H1 (cell line): ENCODE measurements around the gene CRAT. TPM values are rescaled to one million over a fixed set of nuclear protein-coding genes. Genes with fewer than 3 reads are reported as not detected.

Source experiments
- CTCF ChIA-PET: fragments of 300-600 bp; sonication (Branson Sonifier 250); formaldehyde crosslinking; loops from one replicate; lab custom pipeline; 2021; ENCODE audit not compliant: partially characterized antibody; lab: Charles Lee
- POLR2A ChIA-PET: fragments of 300-600 bp; sonication (Branson Sonifier 250); formaldehyde crosslinking; loops from one replicate; lab custom pipeline; 2021; ENCODE audit warnings: inconsistent platforms; ENCODE audit not compliant: partially characterized antibody; lab: Charles Lee
- DNase-seq, 2 experiments: peaks; one replicate each; pipeline versions ENCODE4 v3.0.0 to v3.0.0-alpha.2; 2010 to 2022; ENCODE audit warnings: low spot score in 2 of 2, low read depth in 1 of 2, mixed read lengths in 1 of 2
- FAIRE-seq: peaks from 2 replicates; lab custom pipeline; 2011; peaks lifted over from hg19 to GRCh38; lab: Jason Lieb, UNC
- H2AFZ ChIP-seq: 2 replicates; pipeline ENCODE4 v1.8.1; 2012; ENCODE audit warnings: low read length, inconsistent platforms
- H2AK5ac ChIP-seq: 2 replicates; pipeline ENCODE4 v1.6.1; 2013; ENCODE audit warnings: low read depth, low read length
- H2BK120ac ChIP-seq: replicated peaks from 2 replicates; pipeline ENCODE3; 2013; ENCODE audit warnings: low read depth, low read length, inconsistent platforms
- H2BK12ac ChIP-seq: 2 replicates; pipeline ENCODE4 v1.6.1; 2013; ENCODE audit warnings: low read depth, low read length
- H2BK15ac ChIP-seq: 2 replicates; pipeline ENCODE4 v1.6.1; 2013; ENCODE audit warnings: low read length
- H2BK20ac ChIP-seq: 2 replicates; pipeline ENCODE4 v1.6.1; 2013; ENCODE audit warnings: low read length
- H2BK5ac ChIP-seq: 2 replicates; pipeline ENCODE4 v1.6.1; 2013; ENCODE audit warnings: low read depth, low read length
- H3K14ac ChIP-seq: 2 replicates; pipeline ENCODE4 v1.6.1; 2013; ENCODE audit warnings: inconsistent platforms; ENCODE audit not compliant: insufficient read length
- H3K18ac ChIP-seq: 2 replicates; pipeline ENCODE4 v1.6.1; 2013; ENCODE audit warnings: low read length; ENCODE audit errors: extremely low read depth
- H3K23ac ChIP-seq: 2 replicates; pipeline ENCODE4 v1.6.1; 2013; ENCODE audit warnings: inconsistent platforms; ENCODE audit not compliant: insufficient read length
- H3K23me2 ChIP-seq: 2 replicates; pipeline ENCODE4 v1.6.1; 2013; ENCODE audit warnings: low read depth, low read length
- H3K27ac ChIP-seq: 2 replicates; pipeline ENCODE4 v1.6.1; 2011; ENCODE audit warnings: low read depth, low read length, inconsistent platforms
- H3K27me3 ChIP-seq, 4 experiments: replicated peaks in 1 of 4; 1 replicate in 1 of 4; 2 replicates in 3 of 4; pipeline versions ENCODE4 v1.6.1 to v1.8.1; 2011 to 2013; ENCODE audit warnings: low read length in 3 of 4, mild to moderate bottlenecking in 3 of 4, inconsistent platforms in 2 of 4, mixed read lengths in 2 of 4, moderate library complexity in 1 of 4; ENCODE audit not compliant: control insufficient read depth in 3 of 4, insufficient read depth in 3 of 4; ENCODE audit errors: extremely low read depth in 1 of 4
- H3K36me3 ChIP-seq, 4 experiments: 2 replicates each; pipeline versions ENCODE4 v1.6.1 to v1.8.1; 2011 to 2013; ENCODE audit warnings: mild to moderate bottlenecking in 4 of 4, low read length in 3 of 4, moderate library complexity in 2 of 4, control low read depth in 1 of 4, inconsistent platforms in 1 of 4; ENCODE audit not compliant: insufficient read depth in 4 of 4, control insufficient read depth in 2 of 4
- H3K4ac ChIP-seq: replicated peaks from 2 replicates; pipeline ENCODE3; 2013; ENCODE audit warnings: low read length, low read depth, mixed read lengths, inconsistent platforms; ENCODE audit not compliant: insufficient read length
- H3K4me1 ChIP-seq, 4 experiments: replicated peaks in 1 of 4; 1 replicate in 1 of 4; 2 replicates in 3 of 4; pipeline versions ENCODE4 v1.6.1 to v1.8.1; 2011 to 2013; ENCODE audit warnings: low read length in 3 of 4, inconsistent platforms in 2 of 4, mixed read lengths in 1 of 4; ENCODE audit not compliant: insufficient read depth in 4 of 4, control insufficient read depth in 3 of 4
- H3K4me2 ChIP-seq, 2 experiments: 2 replicates each; pipeline versions ENCODE4 v1.6.1 to v1.8.1; 2011 to 2013; ENCODE audit warnings: low read depth in 2 of 2, low read length in 2 of 2, control low read depth in 1 of 2, inconsistent platforms in 1 of 2, mild to moderate bottlenecking in 1 of 2; ENCODE audit not compliant: insufficient read depth in 1 of 2
- H3K4me3 ChIP-seq, 4 experiments: fragments of 200-600, 300-600 bp in 1 of 4; sonication (generic), shearing (Covaris generic), sonication (Bioruptor Twin) in 1 of 4; 2 replicates each; pipeline versions ENCODE4 v1.5.1 to v1.8.1; 2011 to 2016; ENCODE audit warnings: low read length in 4 of 4, low read depth in 3 of 4, control low read depth in 2 of 4, inconsistent platforms in 2 of 4, mild to moderate bottlenecking in 2 of 4, mixed read lengths in 1 of 4, moderate library complexity in 1 of 4; ENCODE audit not compliant: insufficient read depth in 2 of 4; ENCODE audit errors: extremely low read depth in 1 of 4
- H3K56ac ChIP-seq: replicated peaks from 2 replicates; pipeline ENCODE3; 2013; ENCODE audit warnings: low read depth, mild to moderate bottlenecking, mixed read lengths, low read length, inconsistent platforms; ENCODE audit not compliant: insufficient read length
- H3K79me1 ChIP-seq: 2 replicates; pipeline ENCODE4 v1.6.1; 2013; ENCODE audit warnings: low read depth, low read length, control low read depth
- H3K79me2 ChIP-seq, 2 experiments: 2 replicates each; pipeline versions ENCODE4 v1.6.1 to v1.8.1; 2012 to 2013; ENCODE audit warnings: low read length in 2 of 2, mild to moderate bottlenecking in 2 of 2, inconsistent platforms in 1 of 2; ENCODE audit not compliant: insufficient read depth in 2 of 2, control insufficient read depth in 1 of 2
- H3K9ac ChIP-seq, 4 experiments: replicated peaks in 1 of 4; 1 replicate in 1 of 4; 2 replicates in 3 of 4; pipeline versions ENCODE4 v1.6.1 to v1.8.1; 2011 to 2013; ENCODE audit warnings: low read depth in 3 of 4, low read length in 3 of 4, control low read depth in 2 of 4, mild to moderate bottlenecking in 2 of 4, moderate library complexity in 2 of 4, inconsistent platforms in 1 of 4; ENCODE audit errors: extremely low read depth in 1 of 4
- H3K9me3 ChIP-seq, 2 experiments: 2 replicates each; pipeline versions ENCODE4 v1.6.1 to v1.8.1; 2012 to 2013; ENCODE audit warnings: mild to moderate bottlenecking in 2 of 2, moderate library complexity in 2 of 2, control low read depth in 1 of 2, inconsistent platforms in 1 of 2, low read depth in 1 of 2, low read length in 1 of 2, mixed read lengths in 1 of 2; ENCODE audit not compliant: insufficient read depth in 2 of 2
- H4K20me1 ChIP-seq, 2 experiments: replicated peaks in 1 of 2; 2 replicates each; pipeline versions ENCODE3 to v1.8.1; 2011 to 2013; ENCODE audit warnings: inconsistent platforms in 2 of 2, low read length in 2 of 2, mild to moderate bottlenecking in 1 of 2; ENCODE audit not compliant: insufficient read depth in 2 of 2, control insufficient read depth in 1 of 2
- H4K5ac ChIP-seq: 2 replicates; pipeline ENCODE4 v1.6.1; 2013; ENCODE audit warnings: low read length, low read depth, mixed read lengths, inconsistent platforms; ENCODE audit not compliant: insufficient read length
- H4K8ac ChIP-seq: 2 replicates; pipeline ENCODE4 v1.8.0; 2013; ENCODE audit warnings: mild to moderate bottlenecking, moderate library complexity, low read length, inconsistent platforms; ENCODE audit not compliant: insufficient read depth; ENCODE audit errors: extremely low read depth
- H4K91ac ChIP-seq: replicated peaks from 2 replicates; pipeline ENCODE3; 2013; ENCODE audit warnings: low read length, mixed read lengths, inconsistent platforms; ENCODE audit not compliant: insufficient read length
- BACH1 ChIP-seq: IDR thresholded peaks from 2 replicates; pipeline ENCODE4 v1.6.1; 2012; ENCODE audit warnings: low read length, improper control_type of control experiment
- CREB1 ChIP-seq: IDR thresholded peaks from 2 replicates; pipeline ENCODE4 v1.6.1; 2012; ENCODE audit warnings: inconsistent platforms
- MAFK ChIP-seq: IDR thresholded peaks from 2 replicates; pipeline ENCODE4 v1.6.1; 2012; ENCODE audit warnings: low read depth, mild to moderate bottlenecking, improper control_type of control experiment, low read length
- WGBS, 2 experiments: shearing (Covaris generic) in 1 of 2; methylation state at CpG; one replicate each; pipeline versions ENCODE4 v1.1.6 to v1.1.7; 2013 to 2015; ENCODE audit warnings: low lambda C conversion rate in 2 of 2, mixed read lengths in 2 of 2, inconsistent platforms in 1 of 2, low coverage in 1 of 2, missing lambda C conversion rate in 1 of 2; ENCODE audit not compliant: insufficient replicate concordance in 2 of 2, insufficient coverage in 1 of 2, insufficient read length in 1 of 2; ENCODE audit errors: extremely low coverage in 1 of 2, missing lambda C conversion rate in 1 of 2; 5-methylcytosine and 5-hydroxymethylcytosine counted together
- polyA plus RNA-seq, 7 experiments: library from polyadenylated mRNA; depleted of rRNA in 3 of 7; stranded (reverse) in 5 of 7; unstranded in 2 of 7; fragments of >200 nt in 5 of 7; fragments of 200-250 nt in 2 of 7; gene quantifications; 1 replicate in 5 of 7; 2 replicates in 1 of 7; 4 replicates in 1 of 7; pipeline versions ENCODE4 v1.2.1 to v1.2.3, GENCODE V29; 2011 to 2013; ENCODE audit warnings: missing spikeins in 2 of 7, mixed read lengths in 2 of 7
- total RNA-seq: library from RNA; stranded (reverse); fragmentation: NEBNext Ultra II Directional; extraction: Animal tissue kit (Norgen Biotek cat#: 25700); gene quantifications from 2 replicates; pipeline ENCODE4 v1.2.1, GENCODE V29; 2021

CRAT gene
- total and polyA plus RNA-seq, 2 of the 8 experiments (the other 6 are each of a cell fraction or from before 2014, with no cell fraction given) = 8.2 to 17.3 TPM

DNA sequence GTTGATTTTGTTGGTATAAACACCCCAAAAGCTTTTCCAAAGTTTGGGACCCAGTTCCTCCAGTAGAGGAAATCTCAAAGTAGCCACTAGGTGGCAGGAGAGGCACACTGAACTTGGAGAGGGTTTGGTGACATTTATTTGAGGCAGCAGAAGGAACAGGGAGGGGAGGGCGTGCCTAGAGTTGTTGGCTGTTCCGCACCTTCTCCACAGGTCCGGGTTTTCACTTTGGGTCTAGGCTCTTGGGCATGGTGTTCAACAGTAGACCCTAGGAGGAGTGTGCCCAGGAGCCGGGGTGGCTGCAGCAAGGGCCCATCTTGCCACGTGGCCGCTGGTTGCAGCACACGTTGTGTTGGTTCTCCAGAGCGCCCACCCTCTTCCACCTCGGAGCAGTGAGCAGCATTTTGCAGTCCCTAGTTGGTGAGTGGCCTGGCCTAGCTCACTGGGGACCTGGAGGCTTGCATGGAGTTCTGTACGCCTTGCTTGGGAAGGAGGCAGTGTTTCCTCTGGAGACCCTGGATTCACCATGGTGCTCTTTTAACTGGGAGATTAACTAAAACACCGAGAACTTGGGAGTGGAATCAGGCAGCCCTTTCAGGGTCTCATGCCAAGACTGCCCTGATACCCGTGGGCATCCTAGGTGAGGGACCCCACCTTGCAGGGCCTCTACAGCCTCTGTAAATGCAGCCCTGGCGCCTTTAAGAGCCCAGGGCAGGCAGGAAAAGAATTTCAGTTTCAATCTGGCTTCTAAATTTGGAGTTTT is 28.8 kb upstream of the CRAT start:
- 13% methylated on average over 13 of the region's 13 CpGs; no CpG with 5 or more reads in 1 of the 2 experiments for WGBS, 2 experiments
- H3K36me3 ChIP-seq = peaks cover 2 to 27% (median 13%) of the 10 kb centered on the region in 4 experiments
- TF ChIP-seq CREB1 = no peak
- TF ChIP-seq MAFK = no peak
- TF ChIP-seq BACH1 = no peak

More for the DNA sequence above, 28.8 kb upstream of the CRAT start:
- Histone ChIP-seq H3K56ac (peak overlapping the region; percentile 92), H4K91ac (peak overlapping the region; percentile 99), H3K18ac (peak overlapping the region; percentile 98), H3K9me3 (no peaks in the 10 kb centered on the region), H4K20me1 (no peaks in the 10 kb centered on the region), H2AK5ac (peak overlapping the region; percentile 10; the same call in 1 of the 2 replicates), H3K14ac (no peak overlapping the region), H3K4me3 (peak overlapping the region; percentile 29 to 55 (median 38); a peak in 7 of 8 replicates), H3K9ac (peak overlapping the region in 2 of 4 experiments; percentile 49 to 56; a peak in 5 of 7 replicates), H4K5ac (peak overlapping the region; percentile 99), H2BK120ac (peak overlapping the region; percentile 100), H4K8ac (peak overlapping the region; percentile 68; the same call in 1 of the 2 replicates), H2BK12ac (peak overlapping the region; percentile 95), H3K4me2 (peak overlapping the region; percentile 73 to 90), H3K27me3 (no peaks in the 10 kb centered on the region), H3K4me1 (peaks cover 27 to 45% (median 38%) of the 10 kb centered on the region in 4 experiments), H3K4ac (peak overlapping the region; percentile 100), H2AFZ (no peak overlapping the region), H3K23me2 (peaks cover 11% of the 10 kb centered on the region; the same call in 1 of the 2 replicates), H3K27ac (peak overlapping the region; percentile 96; the same call in 1 of the 2 replicates), H3K79me1 (0 out of 2 replicates have a peak, but pooled peaks cover 4% of the 10 kb centered on the region), H2BK5ac (peak overlapping the region; percentile 99), H2BK15ac (peak overlapping the region; percentile 99), H3K23ac (no peak overlapping the region), H3K79me2 (peaks cover 2 to 11% of the 10 kb centered on the region in 2 experiments; a peak in 2 of 4 replicates), H2BK20ac (peak overlapping the region; percentile 98)
- peak; percentile 60 to 86 for DNase-seq
- FAIRE-seq = peak; percentile 91
- ChIA-PET POLR2A (interaction anchor here (0.7 to 4.7 kb wide), 29 partner anchors 8 to 938 kb away, joined by 3 to 37 read pairs (median 4); partner anchors contain the start of genes IER5L, NTMT1 and PTPA), CTCF (interaction anchor here (0.6 to 36.8 kb wide), 55 partner anchors 9 to 657 kb away, joined by 3 to 831 read pairs (median 4); partner anchors contain the start of genes C9orf50, IER5L and NTMT1)
